C4-2B (cell line): Measurements from ENCODE around the gene AP2A2.

Experiments
- H3K27ac ChIP-seq: fragments of 450-650 bp; 2 replicates; pipeline ENCODE4 v1.5.1; 2017
- CTCF ChIP-seq: fragments of 450-650 bp; conservative IDR thresholded peaks from 2 replicates; pipeline ENCODE4 v1.5.1; 2017; ENCODE audit warnings: mild to moderate bottlenecking
- ZFX ChIP-seq: fragments of 450-650 bp; IDR thresholded peaks from 2 replicates; pipeline ENCODE4 v1.6.1; 2017

The AP2A2 gene

GRCh38 chr11:976431-977160 lies 50.9 kb downstream of the AP2A2 start:
- H3K27ac ChIP-seq = no peak overlapping the region
- TF ChIP-seq CTCF = no peak
- no peak for TF ChIP-seq ZFX

- TF ChIP-seq ZFX = no peak
- no peak overlapping the region for H3K27ac ChIP-seq
Observed at GRCh38 chr11:977830-978720, 52.4 kb downstream of the AP2A2 start.

- TF ChIP-seq ZFX = no peak
- no peak for TF ChIP-seq CTCF
- H3K27ac ChIP-seq = no peak overlapping the region
Observed at GRCh38 chr11:978781-979180, 53.1 kb downstream of the AP2A2 start.

- no peak for TF ChIP-seq CTCF
- no peak for TF ChIP-seq ZFX
- H3K27ac ChIP-seq = no peak overlapping the region
Observed at GRCh38 chr11:980438-981357, 55.0 kb downstream of the AP2A2 start.

- H3K27ac ChIP-seq = no peak overlapping the region
Observed at GRCh38 chr11:981764-982163, 56.1 kb downstream of the AP2A2 start.

GRCh38 chr11:984546-984945 lies 58.9 kb downstream of the AP2A2 start:
- no peak overlapping the region for H3K27ac ChIP-seq
- TF ChIP-seq ZFX (no peak), CTCF (no peak)

More at GRCh38 chr11:981764-982163, 56.1 kb downstream of the AP2A2 start:
- no peak for TF ChIP-seq ZFX
- no peak for TF ChIP-seq CTCF

- H3K27ac ChIP-seq = peak overlapping the region; percentile 85
- TF ChIP-seq CTCF (no peak), ZFX (no peak)
Observed at GRCh38 chr11:985406-985805, 59.7 kb downstream of the AP2A2 start.
